HCT116 (cell line): Measurements from ENCODE around the gene SMG6. TPM values are rescaled to one million over a fixed set of nuclear protein-coding genes. Genes with fewer than 3 reads are reported as not detected.

Experiments used
- ATAC-seq: fragments of 200-7000 bp; cut with Tn5 transposase; 2 replicates; pipeline ENCODE4 v1.9.1; 2020; ENCODE audit warnings: mild to moderate bottlenecking, moderate library complexity
- BruUV-seq: library from RNA; stranded (reverse); fragments of 400-500 nt; replicated peaks from 2 replicates; lab custom pipeline; 2021; lab: Mats Ljungman, UMichigan
- CTCF ChIA-PET: fragments of 300-600 bp; sonication (Branson Sonifier 250); formaldehyde crosslinking; loops from one replicate; lab custom pipeline; 2021; ENCODE audit warnings: antibody characterized with exemption; lab: Charles Lee
- POLR2A ChIA-PET: fragments of 300-600, 350-600 bp; sonication (Branson Sonifier 250); formaldehyde crosslinking; loops from one replicate; lab custom pipeline; 2021; ENCODE audit warnings: antibody characterized with exemption; lab: Charles Lee
- RAD21 ChIA-PET, 2 experiments: fragments of 300-600 bp; sonication (Branson Sonifier 250); formaldehyde crosslinking; loops; one replicate each; lab custom pipeline; 2023; ENCODE audit warnings: low total read pairs in 2 of 2; ENCODE audit not compliant: uncharacterized antibody in 2 of 2, unreplicated experiment in 2 of 2, low non-redundant PET in 1 of 2; lab: Charles Lee
- DNase-seq: peaks from one replicate; pipeline ENCODE4 v3.0.0-alpha.2; 2010; ENCODE audit warnings: low read depth, low spot score
- H2AFZ ChIP-seq: fragments of 200-600 bp; shearing (Covaris generic), sonication (generic); 2 replicates; pipeline ENCODE4 v1.6.1; 2017; ENCODE audit warnings: low read depth, mixed run types, mixed read lengths, antibody characterized with exemption, low read length; ENCODE audit not compliant: poor library complexity, severe bottlenecking
- H3K27ac ChIP-seq: 2 replicates; pipeline ENCODE4 v1.5.1; 2012; ENCODE audit warnings: low read depth, low read length
- H3K27me3 ChIP-seq: fragments of 200-600 bp; sonication (generic); 2 replicates; pipeline ENCODE4 v1.6.1; 2016; ENCODE audit warnings: mixed run types, low read length, mixed read lengths; ENCODE audit not compliant: insufficient read depth
- H3K36me3 ChIP-seq, 2 experiments: fragments of 200-500 bp in 1 of 2; fragments of 200-600 bp in 1 of 2; sonication (Bioruptor generic) in 1 of 2; sonication (generic) in 1 of 2; 2 replicates each; pipeline versions ENCODE4 v1.5.1 to v1.6.1; 2014 to 2016; ENCODE audit warnings: low read length in 2 of 2, inconsistent platforms in 1 of 2, mixed read lengths in 1 of 2, mixed run types in 1 of 2; ENCODE audit not compliant: insufficient read depth in 2 of 2, control insufficient read depth in 1 of 2
- H3K4me1 ChIP-seq, 2 experiments: fragments of 200-600 bp in 1 of 2; sonication (generic) in 1 of 2; 2 replicates each; pipeline versions ENCODE4 v1.5.1 to v1.6.1; 2012 to 2017; ENCODE audit warnings: low read length in 2 of 2, inconsistent platforms in 1 of 2, mild to moderate bottlenecking in 1 of 2, mixed read lengths in 1 of 2, mixed run types in 1 of 2, moderate library complexity in 1 of 2; ENCODE audit not compliant: insufficient read depth in 2 of 2, control insufficient read depth in 1 of 2
- H3K4me2 ChIP-seq: fragments of 200-600 bp; sonication (generic); 2 replicates; pipeline ENCODE4 v1.6.1; 2017; ENCODE audit warnings: mixed run types, low read length, mixed read lengths
- H3K4me3 ChIP-seq, 2 experiments: fragments of 200-600 bp in 1 of 2; sonication (generic) in 1 of 2; replicated peaks in 1 of 2; 2 replicates each; pipeline ENCODE4 v1.5.1; 2011 to 2016; ENCODE audit warnings: low read length in 2 of 2, control low read depth in 1 of 2, low read depth in 1 of 2, mild to moderate bottlenecking in 1 of 2, mixed read lengths in 1 of 2, mixed run types in 1 of 2
- H3K79me2 ChIP-seq: fragments of 200-600 bp; sonication (generic); 2 replicates; pipeline ENCODE4 v1.6.1; 2017; ENCODE audit warnings: mild to moderate bottlenecking, mixed run types, low read length, moderate library complexity, mixed read lengths; ENCODE audit not compliant: insufficient read depth
- H3K9ac ChIP-seq: fragments of 200-600 bp; sonication (generic); 2 replicates; pipeline ENCODE4 v1.6.1; 2016; ENCODE audit warnings: low read length, mixed read lengths
- H3K9me2 ChIP-seq: fragments of 200-600 bp; sonication (generic), shearing (Covaris generic); 2 replicates; pipeline ENCODE4 v1.6.1; 2017; ENCODE audit warnings: mixed run types, mild to moderate bottlenecking, moderate library complexity; ENCODE audit not compliant: insufficient read depth
- H3K9me3 ChIP-seq, 2 experiments: fragments of 200-500 bp in 1 of 2; fragments of 200-600 bp in 1 of 2; sonication (Bioruptor generic) in 1 of 2; sonication (generic) in 1 of 2; 2 replicates each; pipeline ENCODE4 v1.6.1; 2014 to 2017; ENCODE audit warnings: low read length in 2 of 2, mixed read lengths in 2 of 2, inconsistent platforms in 1 of 2, low read depth in 1 of 2, mild to moderate bottlenecking in 1 of 2, mixed run types in 1 of 2, moderate library complexity in 1 of 2; ENCODE audit not compliant: control insufficient read depth in 1 of 2, insufficient read depth in 1 of 2
- H4K20me1 ChIP-seq: fragments of 200-600 bp; sonication (generic), shearing (Covaris generic); 2 replicates; pipeline ENCODE4 v1.6.1; 2017; ENCODE audit warnings: mixed run types, mild to moderate bottlenecking, moderate library complexity; ENCODE audit not compliant: insufficient read depth
- CEBPB ChIP-seq: IDR thresholded peaks from 2 replicates; pipeline ENCODE4 v1.6.1; 2012; ENCODE audit warnings: low read depth
- CTCF ChIP-seq, 3 experiments: fragments of 200-600 bp in 1 of 3; sonication (generic) in 1 of 3; IDR thresholded peaks in 2 of 3; conservative IDR thresholded peaks in 1 of 3; 2 replicates each; pipeline ENCODE4 v1.5.1; 2012 to 2017; ENCODE audit warnings: low read depth in 2 of 3, low read length in 2 of 3, antibody characterized with exemption in 1 of 3, borderline replicate concordance in 1 of 3, control low read depth in 1 of 3, mild to moderate bottlenecking in 1 of 3, mixed read lengths in 1 of 3, mixed run types in 1 of 3, moderate library complexity in 1 of 3; ENCODE audit not compliant: insufficient read depth in 1 of 3
- RAD21 ChIP-seq: IDR thresholded peaks from 2 replicates; pipeline ENCODE4 v1.6.1; 2012; ENCODE audit warnings: low read depth, mild to moderate bottlenecking
- SIN3A ChIP-seq: IDR thresholded peaks from 2 replicates; pipeline ENCODE4 v1.6.1; 2012; ENCODE audit warnings: low read depth
- YY1 ChIP-seq: IDR thresholded peaks from 2 replicates; pipeline ENCODE4 v1.6.1; 2011; ENCODE audit warnings: low read length, low read depth, moderate library complexity, mild to moderate bottlenecking; ENCODE audit not compliant: insufficient replicate concordance; ENCODE audit errors: extremely low read depth
- intact Hi-C: fragments of 100-400 bp; cut with micrococcal nuclease; formaldehyde crosslinking; loops from 2 replicates; pipeline ENCODE4 v1.10.0; 2022
- total RNA-seq: library from RNA; stranded (reverse); gene quantifications from one replicate; pipeline ENCODE4 v1.2.1, GENCODE V29; 2021; ENCODE audit not compliant: unreplicated experiment
- TF ChIP-seq, protein P1 (sequence below): IDR thresholded peaks from 2 replicates; pipeline ENCODE4 v1.6.1; 2012; ENCODE audit warnings: low read depth

The SMG6 gene
- total RNA-seq, 1 experiment from 2014 or later, result 23.1 TPM

- H4K20me1 ChIP-seq, result no peaks in the 10 kb centered on the region
- H3K79me2 ChIP-seq, result no peaks in the 10 kb centered on the region
- no peak overlapping the region for H3K27ac ChIP-seq
- peak; percentile 93 for ATAC-seq
- H3K9me3 ChIP-seq, result no peaks in the 10 kb centered on the region
- no peaks in the 10 kb centered on the region for H3K27me3 ChIP-seq
- intact Hi-C loops, result no loop called here
- no TSS peak for BruUV-seq
- no peak overlapping the region for H2AFZ ChIP-seq
- no peak overlapping the region for H3K4me2 ChIP-seq
- TF ChIP-seq CEBPB, result no peak
- peak; percentile 40 to 60 (median 48); a peak in 5 of 6 replicates for TF ChIP-seq CTCF (IDR thresholded peaks at IDR 0.05 in 2 of 3, conservative IDR thresholded peaks at IDR 0.05 in 1 of 3; ENCODE audit: borderline replicate concordance in 1 of 3, insufficient read depth in 1 of 3, low read depth in 2 of 3, low read length in 2 of 3)
- peak; percentile 50 for TF ChIP-seq RAD21
- H3K9me2 ChIP-seq, result no peaks in the 10 kb centered on the region
- no peak overlapping the region for H3K4me3 ChIP-seq
- CTCF ChIA-PET, result interaction anchor here (1.1 to 2.6 kb wide), 2 partner anchors 10 to 180 kb away, joined by 3 to 12 read pairs; partner anchors contain the start of gene HIC1
- POLR2A ChIA-PET, result no interaction called here
- no peak overlapping the region for H3K9ac ChIP-seq
- peaks cover 0 to 12% of the 10 kb centered on the region in 2 experiments; a peak in 3 of 4 replicates for H3K4me1 ChIP-seq
- H3K36me3 ChIP-seq, result no peaks in the 10 kb centered on the region
- RAD21 ChIA-PET, result no interaction called here
- DNase-seq, result no peak
Observed at GRCh38 chr17:2064980-2065785, 238.4 kb downstream of the SMG6 start.

DNA sequence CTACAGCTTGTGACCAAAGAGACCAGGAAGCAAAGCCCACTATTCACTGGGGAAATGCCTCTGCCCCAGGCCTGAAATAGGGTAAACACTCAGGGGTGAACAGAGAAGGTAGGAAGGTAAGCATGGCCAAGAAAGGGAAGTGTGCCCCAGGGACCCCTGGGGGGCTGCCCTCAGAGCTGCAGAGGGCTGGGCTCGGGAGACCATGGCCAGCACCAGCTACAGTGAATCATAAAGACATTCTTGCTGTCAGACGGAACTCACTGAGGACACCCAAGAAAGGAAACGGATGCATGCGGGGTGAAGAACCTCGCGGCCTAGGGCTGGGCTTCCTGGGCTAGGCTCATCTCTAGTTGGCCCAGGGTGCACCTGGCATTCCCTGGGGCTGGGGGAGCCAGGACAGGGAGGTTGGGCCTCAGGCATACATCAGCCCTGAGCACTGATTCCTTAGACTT is 239.0 kb downstream of the SMG6 start:
- Histone ChIP-seq H3K9me3 (no peaks in the 10 kb centered on the region), H3K4me1 (peaks cover 0 to 12% of the 10 kb centered on the region in 2 experiments; a peak in 3 of 4 replicates), H3K9me2 (no peaks in the 10 kb centered on the region), H3K4me3 (no peak overlapping the region), H4K20me1 (no peaks in the 10 kb centered on the region), H3K79me2 (no peaks in the 10 kb centered on the region), H2AFZ (no peak overlapping the region), H3K27ac (no peak overlapping the region), H3K36me3 (no peaks in the 10 kb centered on the region), H3K9ac (no peak overlapping the region), H3K4me2 (no peak overlapping the region), H3K27me3 (no peaks in the 10 kb centered on the region)
- no peak for TF ChIP-seq CEBPB
- no peak for TF ChIP-seq SIN3A
- TF ChIP-seq, protein P1, sequence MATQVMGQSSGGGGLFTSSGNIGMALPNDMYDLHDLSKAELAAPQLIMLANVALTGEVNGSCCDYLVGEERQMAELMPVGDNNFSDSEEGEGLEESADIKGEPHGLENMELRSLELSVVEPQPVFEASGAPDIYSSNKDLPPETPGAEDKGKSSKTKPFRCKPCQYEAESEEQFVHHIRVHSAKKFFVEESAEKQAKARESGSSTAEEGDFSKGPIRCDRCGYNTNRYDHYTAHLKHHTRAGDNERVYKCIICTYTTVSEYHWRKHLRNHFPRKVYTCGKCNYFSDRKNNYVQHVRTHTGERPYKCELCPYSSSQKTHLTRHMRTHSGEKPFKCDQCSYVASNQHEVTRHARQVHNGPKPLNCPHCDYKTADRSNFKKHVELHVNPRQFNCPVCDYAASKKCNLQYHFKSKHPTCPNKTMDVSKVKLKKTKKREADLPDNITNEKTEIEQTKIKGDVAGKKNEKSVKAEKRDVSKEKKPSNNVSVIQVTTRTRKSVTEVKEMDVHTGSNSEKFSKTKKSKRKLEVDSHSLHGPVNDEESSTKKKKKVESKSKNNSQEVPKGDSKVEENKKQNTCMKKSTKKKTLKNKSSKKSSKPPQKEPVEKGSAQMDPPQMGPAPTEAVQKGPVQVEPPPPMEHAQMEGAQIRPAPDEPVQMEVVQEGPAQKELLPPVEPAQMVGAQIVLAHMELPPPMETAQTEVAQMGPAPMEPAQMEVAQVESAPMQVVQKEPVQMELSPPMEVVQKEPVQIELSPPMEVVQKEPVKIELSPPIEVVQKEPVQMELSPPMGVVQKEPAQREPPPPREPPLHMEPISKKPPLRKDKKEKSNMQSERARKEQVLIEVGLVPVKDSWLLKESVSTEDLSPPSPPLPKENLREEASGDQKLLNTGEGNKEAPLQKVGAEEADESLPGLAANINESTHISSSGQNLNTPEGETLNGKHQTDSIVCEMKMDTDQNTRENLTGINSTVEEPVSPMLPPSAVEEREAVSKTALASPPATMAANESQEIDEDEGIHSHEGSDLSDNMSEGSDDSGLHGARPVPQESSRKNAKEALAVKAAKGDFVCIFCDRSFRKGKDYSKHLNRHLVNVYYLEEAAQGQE, result no peak
- no peak for TF ChIP-seq YY1
- intact Hi-C loops, result no loop called here
- ChIA-PET POLR2A (no interaction called here), RAD21 (no interaction called here), CTCF (interaction anchor here (2.6 kb wide), 1 partner anchor 180 kb away, joined by 12 read pairs; no protein-coding TSS in a partner anchor)
- peak; percentile 12; the same call in 1 of the 2 replicates for ATAC-seq
- DNase-seq, result no peak
- no TSS peak for BruUV-seq
